ENCODE results near the gene CIAO3. TPM values are rescaled to one million over a fixed set of nuclear protein-coding genes. Genes with fewer than 3 reads are reported as not detected.

CIAO3 gene
- total RNA-seq, 1 experiment from 2014 or later = 21.9 TPM

DNA sequence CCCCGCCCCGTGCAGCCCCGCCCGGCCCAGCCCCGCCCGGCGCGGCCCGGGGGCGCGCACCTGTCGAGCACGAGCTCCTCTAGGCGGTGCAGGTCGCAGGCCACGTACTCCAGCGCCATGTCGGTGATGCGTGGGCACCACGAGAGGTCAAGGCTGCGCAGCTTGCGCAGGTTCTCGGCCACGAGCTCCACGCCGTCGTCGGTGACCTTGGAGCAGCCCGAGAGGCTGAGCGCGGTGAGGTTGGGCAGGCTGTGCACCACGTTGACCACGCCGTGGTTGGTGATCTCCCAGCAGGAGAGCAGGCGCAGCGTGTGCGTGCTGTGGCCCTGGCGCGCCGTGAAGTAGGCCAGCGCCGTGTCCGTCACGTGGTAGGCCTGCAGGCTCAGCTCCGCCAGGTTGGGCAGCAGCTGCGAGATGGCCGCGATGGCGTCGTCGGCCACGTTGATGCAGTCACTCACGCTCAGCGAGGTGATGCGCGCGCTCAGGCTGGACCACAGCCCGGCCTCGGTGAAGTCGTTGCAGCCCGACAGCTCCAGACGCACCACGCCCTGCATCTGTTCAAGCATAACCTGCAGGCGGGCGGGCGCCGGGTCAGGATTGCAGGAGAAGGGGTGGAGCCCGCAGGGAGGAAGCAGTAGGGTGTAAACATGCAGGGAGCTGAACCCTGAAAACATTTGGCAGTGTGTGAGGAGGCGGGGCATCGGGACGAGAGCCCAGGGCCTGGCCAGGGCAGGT, 45.3 kb downstream of the CIAO3 start:
- Histone ChIP-seq H3K23ac (ENCODE audit: insufficient read length, low read depth, low read length) (no peak overlapping the region), H3T11ph (ENCODE audit: low read length) (no peak overlapping the region), H2AFZ (ENCODE audit: low read length) (no peak overlapping the region), H3K18ac (ENCODE audit: insufficient read length, low read depth, low read length) (peak overlapping the region; percentile 1), H2BK120ac (ENCODE audit: low read depth, low read length, poor library complexity, severe bottlenecking) (no peak overlapping the region), H3K4me1 (ENCODE audit: insufficient read depth, low read length) (no peaks in the 10 kb centered on the region), H3K79me2 (ENCODE audit: insufficient read depth, low read length) (no peaks in the 10 kb centered on the region), H4K8ac (replicated peaks; ENCODE audit: insufficient read length, low read depth, low read length) (no peak overlapping the region), H2AK5ac (ENCODE audit: insufficient read length, low read length) (no peak overlapping the region), H3K4ac (ENCODE audit: low read depth, low read length) (no peak overlapping the region), H3K9ac (ENCODE audit: extremely low read depth, insufficient read length, low read length) (no peak overlapping the region), H3K79me1 (ENCODE audit: insufficient read depth, low read depth, low read length, poor library complexity, severe bottlenecking) (no peaks in the 10 kb centered on the region), H3K56ac (ENCODE audit: insufficient read length, low read depth, low read length) (no peak overlapping the region), H3K4me2 (ENCODE audit: insufficient read depth, insufficient read length, low read length) (peak overlapping the region; percentile 56), H3K9me3 (ENCODE audit: control insufficient read depth, low read depth, low read length) (no peaks in the 10 kb centered on the region), H4K5ac (ENCODE audit: insufficient read length, low read depth, low read length) (no peak overlapping the region), H2BK5ac (ENCODE audit: insufficient read length, low read length) (no peak overlapping the region), H3K23me2 (ENCODE audit: insufficient read length, low read depth, low read length, poor library complexity, severe bottlenecking) (peaks cover 16% of the 10 kb centered on the region), H4K20me1 (ENCODE audit: control insufficient read depth, insufficient read depth, insufficient read length) (no peaks in the 10 kb centered on the region), H2BK12ac (ENCODE audit: insufficient read length, low read depth, low read length) (no peak overlapping the region), H3K27ac (ENCODE audit: insufficient read length, low read depth, low read length) (no peak overlapping the region), H3K14ac (ENCODE audit: insufficient read depth, low read length) (no peak overlapping the region), H4K91ac (ENCODE audit: insufficient read length, low read depth, low read length) (no peak overlapping the region), H2BK20ac (ENCODE audit: low read depth, low read length, poor library complexity, severe bottlenecking) (no peak overlapping the region), H3K27me3 (ENCODE audit: insufficient read depth, low read length) (peaks cover 21% of the 10 kb centered on the region), H2BK15ac (ENCODE audit: low read depth, low read length) (no peak overlapping the region)
- WGBS (ENCODE audit: extremely low coverage, insufficient read length, low lambda C conversion rate) = no CpG with 5 or more reads among the region's 71 CpGs
- H3K9me3 Mint-ChIP-seq = no peaks in the 10 kb centered on the region; a peak in 1 of 5 replicates
- H3K27me3 Mint-ChIP-seq (ENCODE audit: low read depth) = peaks cover 92% of the 10 kb centered on the region
- TF ChIP-seq, protein P1, sequence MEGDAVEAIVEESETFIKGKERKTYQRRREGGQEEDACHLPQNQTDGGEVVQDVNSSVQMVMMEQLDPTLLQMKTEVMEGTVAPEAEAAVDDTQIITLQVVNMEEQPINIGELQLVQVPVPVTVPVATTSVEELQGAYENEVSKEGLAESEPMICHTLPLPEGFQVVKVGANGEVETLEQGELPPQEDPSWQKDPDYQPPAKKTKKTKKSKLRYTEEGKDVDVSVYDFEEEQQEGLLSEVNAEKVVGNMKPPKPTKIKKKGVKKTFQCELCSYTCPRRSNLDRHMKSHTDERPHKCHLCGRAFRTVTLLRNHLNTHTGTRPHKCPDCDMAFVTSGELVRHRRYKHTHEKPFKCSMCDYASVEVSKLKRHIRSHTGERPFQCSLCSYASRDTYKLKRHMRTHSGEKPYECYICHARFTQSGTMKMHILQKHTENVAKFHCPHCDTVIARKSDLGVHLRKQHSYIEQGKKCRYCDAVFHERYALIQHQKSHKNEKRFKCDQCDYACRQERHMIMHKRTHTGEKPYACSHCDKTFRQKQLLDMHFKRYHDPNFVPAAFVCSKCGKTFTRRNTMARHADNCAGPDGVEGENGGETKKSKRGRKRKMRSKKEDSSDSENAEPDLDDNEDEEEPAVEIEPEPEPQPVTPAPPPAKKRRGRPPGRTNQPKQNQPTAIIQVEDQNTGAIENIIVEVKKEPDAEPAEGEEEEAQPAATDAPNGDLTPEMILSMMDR (conservative IDR thresholded peaks at IDR 0.05) = no peak
- H3K27ac Mint-ChIP-seq = no peak overlapping the region
- no peaks in the 10 kb centered on the region for H3K36me3 Mint-ChIP-seq (ENCODE audit: insufficient read depth in 1 of 3, low read depth in 3 of 3)
- H3K4me1 Mint-ChIP-seq = peaks cover 0 to 9% of the 10 kb centered on the region in 2 experiments; a peak in 2 of 4 replicates
- peak; percentile 62 for DNase-seq
- H3K4me3 Mint-ChIP-seq = peak overlapping the region; percentile 59 to 79

All from H9 (cell line).